ENCODE results near the gene FAM209A. TPM values are rescaled to one million over a fixed set of nuclear protein-coding genes. Genes with fewer than 3 reads are reported as not detected.

The FAM209A gene
- total and polyA plus RNA-seq, 10 of the 15 experiments (the other 5 are each of a cell fraction or from before 2014, with no cell fraction given), result 0.11 to 0.51 (median 0.32) TPM; not detected in 4

- CTCF ChIA-PET, result no interaction called here
- FAIRE-seq (no peak), ATAC-seq (no peak), DNase-seq (ENCODE audit: low read depth, low spot score) (no peak)
- Histone ChIP-seq H3K4me1 (ENCODE audit: control insufficient read depth, insufficient read depth, low read length) (no peaks in the 10 kb centered on the region), H3K79me2 (ENCODE audit: control insufficient read depth, insufficient read depth, low read length) (no peaks in the 10 kb centered on the region), H3K4me3 (no peak overlapping the region), H2AFZ (ENCODE audit: control insufficient read depth, low read depth, low read length) (no peak overlapping the region), H3K4me2 (ENCODE audit: control insufficient read depth, insufficient read depth) (no peak overlapping the region), H3K36me3 (ENCODE audit: control insufficient read depth in 2 of 2, insufficient read depth in 2 of 2, low read length in 1 of 2) (peaks cover 12 to 13% of the 10 kb centered on the region in 2 experiments; a peak in 3 of 4 replicates), H3K9ac (ENCODE audit: control insufficient read depth, insufficient read depth, low read length) (no peak overlapping the region), H3K27ac (ENCODE audit: control insufficient read depth, insufficient read depth) (no peak overlapping the region), H3K27me3 (replicated peaks in 1 of 2; ENCODE audit: control insufficient read depth in 2 of 2, insufficient read depth in 2 of 2, low read length in 1 of 2) (no peaks in the 10 kb centered on the region), H3K9me3 (replicated peaks; ENCODE audit: control insufficient read depth, insufficient read depth, low read length) (no peaks in the 10 kb centered on the region), H4K20me1 (ENCODE audit: control insufficient read depth, insufficient read depth) (no peaks in the 10 kb centered on the region)
- 91% methylated on average over 10 of the region's 10 CpGs for WGBS (ENCODE audit: insufficient coverage, insufficient replicate concordance, low lambda C conversion rate, missing lambda C conversion rate)
- BruUV-seq (replicated peaks), result no TSS peak
- RAD21 ChIA-PET (ENCODE audit: unreplicated experiment), result no interaction called here
- no peak for TF ChIP-seq KLF5 (IDR thresholded peaks at IDR 0.05; ENCODE audit: partially characterized antibody)
- no peak for TF ChIP-seq EED (IDR thresholded peaks at IDR 0.05; ENCODE audit: low read depth)
- no peak for TF ChIP-seq EP300 (IDR thresholded peaks at IDR 0.05; ENCODE audit: borderline replicate concordance in 1 of 2, control insufficient read depth in 1 of 2, low read depth in 2 of 2, low read length in 2 of 2)
- TF ChIP-seq REST (IDR thresholded peaks at IDR 0.05; ENCODE audit: low read depth, low read length), result no peak
- TF ChIP-seq YBX1 (IDR thresholded peaks at IDR 0.05), result no peak
- intact Hi-C loops (cut with micrococcal nuclease; ENCODE audit: unreplicated experiment), result no loop called here
- POLR2A ChIA-PET, result no interaction called here
- in situ Hi-C loops (cut with MboI), result no loop called here
- SMC1A ChIA-PET (ENCODE audit: uncharacterized antibody, unreplicated experiment), result no interaction called here
These were observed 12.6 kb upstream of the FAM209A start for GRCh38 chr20:56511926-56512325.
